H1 (cell line): ENCODE data around the gene SGSH. TPM values are rescaled to one million over a fixed set of nuclear protein-coding genes. Genes with fewer than 3 reads are reported as not detected.

Experiments
- CTBP2 ChIP-seq: IDR thresholded peaks from 2 replicates; pipeline ENCODE4 v1.7.0; 2011; ENCODE audit warnings: borderline replicate concordance, mild to moderate bottlenecking, moderate library complexity, mixed read lengths, low read length; ENCODE audit not compliant: insufficient read depth, insufficient read length
- MAFK ChIP-seq: IDR thresholded peaks from 2 replicates; pipeline ENCODE4 v1.6.1; 2012; ENCODE audit warnings: low read depth, mild to moderate bottlenecking, improper control_type of control experiment, low read length
- NANOG ChIP-seq: IDR thresholded peaks from 2 replicates; pipeline ENCODE4 v1.6.1; 2011; ENCODE audit warnings: low read length, low read depth, mild to moderate bottlenecking, inconsistent platforms; ENCODE audit not compliant: insufficient read depth, poor library complexity, severe bottlenecking
- POLR2A ChIP-seq, 2 experiments: IDR thresholded peaks; 1 replicate in 1 of 2; 2 replicates in 1 of 2; pipeline ENCODE4 v1.6.1; 2011; ENCODE audit warnings: low read depth in 2 of 2, low read length in 2 of 2, mild to moderate bottlenecking in 2 of 2; ENCODE audit errors: control extremely low read depth in 1 of 2
- POLR2AphosphoS5 ChIP-seq: IDR thresholded peaks from 2 replicates; pipeline ENCODE4 v1.6.1; 2011; ENCODE audit warnings: low read depth, low read length
- RXRA ChIP-seq: IDR thresholded peaks from 2 replicates; pipeline ENCODE4 v1.6.1; 2011; ENCODE audit warnings: low read depth, mild to moderate bottlenecking, low read length, moderate library complexity; ENCODE audit not compliant: insufficient read depth
- SIN3A ChIP-seq, 2 experiments: IDR thresholded peaks in 1 of 2; conservative IDR thresholded peaks in 1 of 2; 2 replicates each; pipeline ENCODE4 v1.6.1; 2011 to 2012; ENCODE audit warnings: low read length in 2 of 2, improper control_type of control experiment in 1 of 2, low read depth in 1 of 2, mild to moderate bottlenecking in 1 of 2
- SIX5 ChIP-seq: IDR thresholded peaks from 2 replicates; pipeline ENCODE4 v1.6.1; 2011; ENCODE audit warnings: mild to moderate bottlenecking, low read depth, low read length
- TEAD4 ChIP-seq: IDR thresholded peaks from 2 replicates; pipeline ENCODE4 v1.6.1; 2012; ENCODE audit warnings: low read depth, low read length, inconsistent platforms, mixed read lengths
- polyA plus RNA-seq, 7 experiments: library from polyadenylated mRNA; depleted of rRNA in 3 of 7; stranded (reverse) in 5 of 7; unstranded in 2 of 7; fragments of >200 nt in 5 of 7; fragments of 200-250 nt in 2 of 7; gene quantifications; 1 replicate in 5 of 7; 2 replicates in 1 of 7; 4 replicates in 1 of 7; pipeline versions ENCODE4 v1.2.1 to v1.2.3, GENCODE V29; 2011 to 2013; ENCODE audit warnings: missing spikeins in 2 of 7, mixed read lengths in 2 of 7
- total RNA-seq: library from RNA; stranded (reverse); fragmentation: NEBNext Ultra II Directional; extraction: Animal tissue kit (Norgen Biotek cat#: 25700); gene quantifications from 2 replicates; pipeline ENCODE4 v1.2.1, GENCODE V29; 2021
- TF ChIP-seq, protein P1 (sequence below): fragments of 300-600 bp; sonication (generic); IDR thresholded peaks from 2 replicates; pipeline ENCODE4 v1.7.1; 2012; ENCODE audit warnings: low read length, moderate library complexity, mild to moderate bottlenecking, inconsistent platforms; ENCODE audit not compliant: insufficient replicate concordance

The SGSH gene
- total and polyA plus RNA-seq, 2 of the 8 experiments (the other 6 are each of a cell fraction or from before 2014, with no cell fraction given): 18.0 to 19.6 TPM

- TF ChIP-seq, protein P1, sequence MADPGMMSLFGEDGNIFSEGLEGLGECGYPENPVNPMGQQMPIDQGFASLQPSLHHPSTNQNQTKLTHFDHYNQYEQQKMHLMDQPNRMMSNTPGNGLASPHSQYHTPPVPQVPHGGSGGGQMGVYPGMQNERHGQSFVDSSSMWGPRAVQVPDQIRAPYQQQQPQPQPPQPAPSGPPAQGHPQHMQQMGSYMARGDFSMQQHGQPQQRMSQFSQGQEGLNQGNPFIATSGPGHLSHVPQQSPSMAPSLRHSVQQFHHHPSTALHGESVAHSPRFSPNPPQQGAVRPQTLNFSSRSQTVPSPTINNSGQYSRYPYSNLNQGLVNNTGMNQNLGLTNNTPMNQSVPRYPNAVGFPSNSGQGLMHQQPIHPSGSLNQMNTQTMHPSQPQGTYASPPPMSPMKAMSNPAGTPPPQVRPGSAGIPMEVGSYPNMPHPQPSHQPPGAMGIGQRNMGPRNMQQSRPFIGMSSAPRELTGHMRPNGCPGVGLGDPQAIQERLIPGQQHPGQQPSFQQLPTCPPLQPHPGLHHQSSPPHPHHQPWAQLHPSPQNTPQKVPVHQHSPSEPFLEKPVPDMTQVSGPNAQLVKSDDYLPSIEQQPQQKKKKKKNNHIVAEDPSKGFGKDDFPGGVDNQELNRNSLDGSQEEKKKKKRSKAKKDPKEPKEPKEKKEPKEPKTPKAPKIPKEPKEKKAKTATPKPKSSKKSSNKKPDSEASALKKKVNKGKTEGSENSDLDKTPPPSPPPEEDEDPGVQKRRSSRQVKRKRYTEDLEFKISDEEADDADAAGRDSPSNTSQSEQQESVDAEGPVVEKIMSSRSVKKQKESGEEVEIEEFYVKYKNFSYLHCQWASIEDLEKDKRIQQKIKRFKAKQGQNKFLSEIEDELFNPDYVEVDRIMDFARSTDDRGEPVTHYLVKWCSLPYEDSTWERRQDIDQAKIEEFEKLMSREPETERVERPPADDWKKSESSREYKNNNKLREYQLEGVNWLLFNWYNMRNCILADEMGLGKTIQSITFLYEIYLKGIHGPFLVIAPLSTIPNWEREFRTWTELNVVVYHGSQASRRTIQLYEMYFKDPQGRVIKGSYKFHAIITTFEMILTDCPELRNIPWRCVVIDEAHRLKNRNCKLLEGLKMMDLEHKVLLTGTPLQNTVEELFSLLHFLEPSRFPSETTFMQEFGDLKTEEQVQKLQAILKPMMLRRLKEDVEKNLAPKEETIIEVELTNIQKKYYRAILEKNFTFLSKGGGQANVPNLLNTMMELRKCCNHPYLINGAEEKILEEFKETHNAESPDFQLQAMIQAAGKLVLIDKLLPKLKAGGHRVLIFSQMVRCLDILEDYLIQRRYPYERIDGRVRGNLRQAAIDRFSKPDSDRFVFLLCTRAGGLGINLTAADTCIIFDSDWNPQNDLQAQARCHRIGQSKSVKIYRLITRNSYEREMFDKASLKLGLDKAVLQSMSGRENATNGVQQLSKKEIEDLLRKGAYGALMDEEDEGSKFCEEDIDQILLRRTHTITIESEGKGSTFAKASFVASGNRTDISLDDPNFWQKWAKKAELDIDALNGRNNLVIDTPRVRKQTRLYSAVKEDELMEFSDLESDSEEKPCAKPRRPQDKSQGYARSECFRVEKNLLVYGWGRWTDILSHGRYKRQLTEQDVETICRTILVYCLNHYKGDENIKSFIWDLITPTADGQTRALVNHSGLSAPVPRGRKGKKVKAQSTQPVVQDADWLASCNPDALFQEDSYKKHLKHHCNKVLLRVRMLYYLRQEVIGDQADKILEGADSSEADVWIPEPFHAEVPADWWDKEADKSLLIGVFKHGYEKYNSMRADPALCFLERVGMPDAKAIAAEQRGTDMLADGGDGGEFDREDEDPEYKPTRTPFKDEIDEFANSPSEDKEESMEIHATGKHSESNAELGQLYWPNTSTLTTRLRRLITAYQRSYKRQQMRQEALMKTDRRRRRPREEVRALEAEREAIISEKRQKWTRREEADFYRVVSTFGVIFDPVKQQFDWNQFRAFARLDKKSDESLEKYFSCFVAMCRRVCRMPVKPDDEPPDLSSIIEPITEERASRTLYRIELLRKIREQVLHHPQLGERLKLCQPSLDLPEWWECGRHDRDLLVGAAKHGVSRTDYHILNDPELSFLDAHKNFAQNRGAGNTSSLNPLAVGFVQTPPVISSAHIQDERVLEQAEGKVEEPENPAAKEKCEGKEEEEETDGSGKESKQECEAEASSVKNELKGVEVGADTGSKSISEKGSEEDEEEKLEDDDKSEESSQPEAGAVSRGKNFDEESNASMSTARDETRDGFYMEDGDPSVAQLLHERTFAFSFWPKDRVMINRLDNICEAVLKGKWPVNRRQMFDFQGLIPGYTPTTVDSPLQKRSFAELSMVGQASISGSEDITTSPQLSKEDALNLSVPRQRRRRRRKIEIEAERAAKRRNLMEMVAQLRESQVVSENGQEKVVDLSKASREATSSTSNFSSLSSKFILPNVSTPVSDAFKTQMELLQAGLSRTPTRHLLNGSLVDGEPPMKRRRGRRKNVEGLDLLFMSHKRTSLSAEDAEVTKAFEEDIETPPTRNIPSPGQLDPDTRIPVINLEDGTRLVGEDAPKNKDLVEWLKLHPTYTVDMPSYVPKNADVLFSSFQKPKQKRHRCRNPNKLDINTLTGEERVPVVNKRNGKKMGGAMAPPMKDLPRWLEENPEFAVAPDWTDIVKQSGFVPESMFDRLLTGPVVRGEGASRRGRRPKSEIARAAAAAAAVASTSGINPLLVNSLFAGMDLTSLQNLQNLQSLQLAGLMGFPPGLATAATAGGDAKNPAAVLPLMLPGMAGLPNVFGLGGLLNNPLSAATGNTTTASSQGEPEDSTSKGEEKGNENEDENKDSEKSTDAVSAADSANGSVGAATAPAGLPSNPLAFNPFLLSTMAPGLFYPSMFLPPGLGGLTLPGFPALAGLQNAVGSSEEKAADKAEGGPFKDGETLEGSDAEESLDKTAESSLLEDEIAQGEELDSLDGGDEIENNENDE: no peak
- no peak for TF ChIP-seq POLR2AphosphoS5
- TF ChIP-seq NANOG: no peak
- TF ChIP-seq SIX5: no peak
- TF ChIP-seq CTBP2: no peak
- TF ChIP-seq RXRA: no peak
- TF ChIP-seq POLR2A (IDR thresholded peaks at IDR 0.05; ENCODE audit: control extremely low read depth in 1 of 2, low read depth in 2 of 2, low read length in 2 of 2): no peak
- no peak for TF ChIP-seq SIN3A (conservative IDR thresholded peaks at IDR 0.05 in 1 of 2, IDR thresholded peaks at IDR 0.05 in 1 of 2; ENCODE audit: low read depth in 1 of 2, low read length in 2 of 2)
- TF ChIP-seq TEAD4: no peak
- TF ChIP-seq MAFK: no peak
Measured at GRCh38 chr17:80243526-80244433, 23.6 kb upstream of the SGSH start (continued).
